ENCODE results near the gene LTK. TPM values are rescaled to one million over a fixed set of nuclear protein-coding genes. Genes with fewer than 3 reads are reported as not detected.

Gene LTK
- total RNA-seq, 4 donors from 2014 or later, result 0.13 to 0.79 (median 0.22) TPM; not detected in 1

GRCh38 chr15:41517895-41518449 lies 4.3 kb upstream of the LTK start:
- 94 to 97% methylated on average over 8 of the region's 8 CpGs for WGBS, 2 donors
- Histone ChIP-seq H3K4me1 (peaks cover 5 to 10% of the 10 kb centered on the region in 2 donors), H3K27me3 (peaks cover 7% of the 10 kb centered on the region), H3K27ac (no peak overlapping the region), H3K4me3 (replicated peaks in 1 of 3) (no peak overlapping the region), H3K36me3 (no peaks in the 10 kb centered on the region), H3K9me3 (no peaks in the 10 kb centered on the region)
- TF ChIP-seq POLR2A (IDR thresholded peaks at IDR 0.05) (no peak), CTCF (IDR thresholded peaks at IDR 0.05) (no peak)
- intact Hi-C loops (cut with DNase I), result loop anchor here (5.0 kb wide), 1 partner anchor 74 kb away; no protein-coding TSS in a partner anchor
- DNase-seq, result no peak

DNA sequence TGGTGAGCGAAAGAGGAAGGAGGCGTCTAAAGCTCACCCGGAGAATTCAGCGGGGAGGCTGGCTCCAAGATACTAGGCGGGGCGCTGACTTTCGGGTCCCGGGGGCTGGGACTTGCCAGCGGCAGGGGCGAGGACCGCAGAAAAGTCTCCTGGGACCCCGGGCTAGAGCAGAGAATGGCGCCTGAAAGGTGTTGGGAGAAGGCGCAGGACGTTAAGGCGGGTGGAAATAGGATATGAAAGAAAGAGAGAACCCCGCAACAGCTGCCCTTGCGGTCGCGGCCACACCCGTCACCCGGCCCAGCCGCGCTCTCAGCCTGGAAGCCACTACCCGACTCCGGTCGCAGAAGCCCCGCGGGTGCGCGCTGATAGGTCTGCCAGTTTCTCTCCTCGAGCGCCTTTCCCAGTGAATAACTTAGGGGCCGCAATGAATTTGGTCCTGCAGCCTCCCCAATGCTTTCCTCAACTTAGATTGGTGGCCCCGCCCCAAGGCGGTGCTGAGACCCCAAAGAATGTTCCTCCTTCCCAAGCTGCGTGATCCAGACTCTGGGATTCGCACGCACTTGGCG lies 604 bp downstream of the LTK start:
- Histone ChIP-seq H3K4me3 (replicated peaks in 1 of 3) (peak overlapping the region in 1 of 3 donors; percentile 15), H3K9me3 (no peaks in the 10 kb centered on the region), H3K27me3 (peaks cover 18% of the 10 kb centered on the region), H3K36me3 (no peaks in the 10 kb centered on the region), H3K27ac (no peak overlapping the region), H3K4me1 (peaks cover 23 to 30% of the 10 kb centered on the region in 2 donors)
- intact Hi-C loops (cut with DNase I), result no loop called here
- DNase-seq, result peak in 1 of 2 donors; percentile 23
- 3 to 4% methylated on average over 34 to 36 of the region's 40 CpGs for WGBS, 2 donors
- TF ChIP-seq POLR2A (IDR thresholded peaks at IDR 0.05), result no peak
- no peak for TF ChIP-seq CTCF (IDR thresholded peaks at IDR 0.05)

DNA sequence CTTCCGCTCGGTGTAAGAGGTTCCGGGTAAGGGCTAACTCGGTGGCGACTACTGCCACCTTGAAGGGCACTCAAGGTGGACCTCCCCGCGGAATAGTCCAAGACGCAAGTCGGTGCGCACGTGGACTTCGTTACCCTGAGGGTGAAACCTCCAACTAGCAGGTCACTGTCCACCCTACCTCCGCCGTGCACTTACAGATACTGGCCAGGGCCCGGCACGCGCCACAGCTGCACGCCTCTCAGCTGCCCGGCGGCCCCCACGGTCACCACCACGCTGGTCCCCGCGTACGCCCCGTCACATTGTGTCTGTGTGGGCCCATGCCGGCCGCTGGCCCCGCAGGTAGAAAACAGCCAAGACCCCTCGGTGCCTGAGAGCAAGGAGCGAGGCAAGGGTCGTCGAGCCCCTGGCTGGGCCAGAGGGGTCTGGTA lies 1.1 kb downstream of the LTK start:
- Histone ChIP-seq H3K4me1 (peaks cover 23 to 30% of the 10 kb centered on the region in 2 donors), H3K9me3 (no peaks in the 10 kb centered on the region), H3K36me3 (no peaks in the 10 kb centered on the region), H3K27ac (no peak overlapping the region), H3K4me3 (replicated peaks in 1 of 3) (peak overlapping the region in 1 of 3 donors; percentile 15), H3K27me3 (peaks cover 18% of the 10 kb centered on the region)
- DNase-seq, result no peak
- no peak for TF ChIP-seq CTCF (IDR thresholded peaks at IDR 0.05)
- TF ChIP-seq POLR2A (IDR thresholded peaks at IDR 0.05), result no peak
- intact Hi-C loops (cut with DNase I), result no loop called here
- WGBS, 2 donors, result 6 to 15% methylated on average over 8 to 16 of the region's 33 CpGs

GRCh38 chr15:41511899-41512369 lies 1.7 kb downstream of the LTK start:
- H3K9me3 ChIP-seq, result no peaks in the 10 kb centered on the region
- TF ChIP-seq POLR2A (IDR thresholded peaks at IDR 0.05) (no peak), CTCF (IDR thresholded peaks at IDR 0.05) (no peak)
- WGBS, 2 donors, result 0 to 7% methylated on average over 19 to 45 of the region's 49 CpGs
- intact Hi-C loops (cut with DNase I), result no loop called here
- H3K36me3 ChIP-seq, result no peaks in the 10 kb centered on the region
- no peak for DNase-seq
- H3K4me3 ChIP-seq (replicated peaks in 1 of 3), result peak overlapping the region in 1 of 3 donors; percentile 13
- H3K27ac ChIP-seq, result no peak overlapping the region
- H3K4me1 ChIP-seq, result peaks cover 23 to 30% of the 10 kb centered on the region in 2 donors
- H3K27me3 ChIP-seq, result peaks cover 18% of the 10 kb centered on the region

GRCh38 chr15:41511331-41511898 lies 2.2 kb downstream of the LTK start:
- intact Hi-C loops (cut with DNase I), result no loop called here
- TF ChIP-seq POLR2A (IDR thresholded peaks at IDR 0.05), result no peak
- Histone ChIP-seq H3K27me3 (peaks cover 18% of the 10 kb centered on the region), H3K27ac (no peak overlapping the region), H3K36me3 (no peaks in the 10 kb centered on the region), H3K9me3 (no peaks in the 10 kb centered on the region), H3K4me1 (peaks cover 23 to 30% of the 10 kb centered on the region in 2 donors), H3K4me3 (replicated peaks in 1 of 3) (peak overlapping the region in 1 of 3 donors; percentile 13)
- 1% methylated on average over 13 of the region's 56 CpGs; no CpG with 5 or more reads in 1 of the 2 donors for WGBS, 2 donors
- peak in 1 of 2 donors; percentile 11 for DNase-seq

All from thyroid gland (tissue), 4 donors.